K562 (cell line): Measurements from ENCODE around the gene SPINT2.

Source experiments
- CTCF ChIP-seq, 3 experiments: IDR thresholded peaks in 2 of 3; conservative IDR thresholded peaks in 1 of 3; 2 replicates each; pipeline ENCODE4 v1.5.1; 2011 to 2012; ENCODE audit warnings: low read length in 3 of 3, mild to moderate bottlenecking in 3 of 3, control low read depth in 2 of 3, improper control_type of control experiment in 1 of 3, inconsistent platforms in 1 of 3, low read depth in 1 of 3, mixed read lengths in 1 of 3, moderate library complexity in 1 of 3; ENCODE audit not compliant: insufficient read depth in 2 of 3
- E2F4 ChIP-seq: sonication (generic); formaldehyde crosslinking; IDR thresholded peaks from 2 replicates; pipeline ENCODE4 v1.8.0; 2022; ENCODE audit warnings: mild to moderate bottlenecking, low read depth, missing genetic modification reagents
- FOXK1 ChIP-seq: sonication (generic); formaldehyde crosslinking; IDR thresholded peaks from 2 replicates; pipeline ENCODE4 v1.8.0; 2022; ENCODE audit warnings: missing genetic modification reagents, mild to moderate bottlenecking, borderline replicate concordance
- RB1 ChIP-seq: fragments of 450-650 bp; IDR thresholded peaks from 2 replicates; pipeline ENCODE4 v1.6.1; 2017; ENCODE audit warnings: low read depth, mild to moderate bottlenecking
- RFX5 ChIP-seq: IDR thresholded peaks from 2 replicates; pipeline ENCODE4 v1.6.1; 2011; ENCODE audit warnings: low read depth, mild to moderate bottlenecking, improper control_type of control experiment, low read length
- RNF219 ChIP-seq: fragments of 250-450 bp; sonication (Bioruptor Pico); IDR thresholded peaks from 2 replicates; pipeline ENCODE4 v1.5.0; 2022; ENCODE audit warnings: mild to moderate bottlenecking
- SREBF2 ChIP-seq: sonication (generic); formaldehyde crosslinking; IDR thresholded peaks from 2 replicates; pipeline ENCODE4 v1.4.0; 2020; ENCODE audit warnings: mild to moderate bottlenecking, missing genetic modification reagents
- THRAP3 ChIP-seq: fragments of 450-650 bp; IDR thresholded peaks from 2 replicates; pipeline ENCODE4 v1.6.1; 2016; ENCODE audit warnings: mild to moderate bottlenecking, inconsistent platforms, borderline replicate concordance
- USF2 ChIP-seq: sonication (generic); formaldehyde crosslinking; IDR thresholded peaks from 2 replicates; pipeline ENCODE4 v1.5.0; 2020; ENCODE audit warnings: missing genetic modification reagents
- ZFX ChIP-seq: sonication (generic); formaldehyde crosslinking; IDR thresholded peaks from 2 replicates; pipeline ENCODE4 v1.8.0; 2022; ENCODE audit warnings: mild to moderate bottlenecking, missing genetic modification reagents, moderate library complexity
- TF ChIP-seq, protein P1 (sequence below): fragments of 250-450 bp; sonication (Bioruptor Pico); IDR thresholded peaks from 2 replicates; pipeline ENCODE4 v1.5.1; 2021; ENCODE audit warnings: mild to moderate bottlenecking

- no peak for TF ChIP-seq RNF219 (CRISPR knock-in tag)
- TF ChIP-seq ZFX (CRISPR knock-in tag): no peak
- no peak for TF ChIP-seq USF2 (CRISPR knock-in tag)
- TF ChIP-seq RFX5: no peak
- TF ChIP-seq, protein P1, sequence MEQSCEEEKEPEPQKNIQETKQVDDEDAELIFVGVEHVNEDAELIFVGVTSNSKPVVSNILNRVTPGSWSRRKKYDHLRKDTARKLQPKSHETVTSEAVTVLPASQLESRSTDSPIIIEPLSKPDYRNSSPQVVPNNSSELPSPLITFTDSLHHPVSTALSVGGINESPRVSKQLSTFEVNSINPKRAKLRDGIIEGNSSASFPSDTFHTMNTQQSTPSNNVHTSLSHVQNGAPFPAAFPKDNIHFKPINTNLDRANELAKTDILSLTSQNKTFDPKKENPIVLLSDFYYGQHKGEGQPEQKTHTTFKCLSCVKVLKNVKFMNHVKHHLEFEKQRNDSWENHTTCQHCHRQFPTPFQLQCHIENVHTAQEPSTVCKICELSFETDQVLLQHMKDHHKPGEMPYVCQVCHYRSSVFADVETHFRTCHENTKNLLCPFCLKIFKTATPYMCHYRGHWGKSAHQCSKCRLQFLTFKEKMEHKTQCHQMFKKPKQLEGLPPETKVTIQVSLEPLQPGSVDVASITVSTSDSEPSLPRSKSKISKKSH (CRISPR knock-in tag): no peak
- TF ChIP-seq E2F4 (CRISPR knock-in tag): no peak
- TF ChIP-seq THRAP3: no peak
- no peak for TF ChIP-seq RB1
- TF ChIP-seq FOXK1: no peak
- no peak for TF ChIP-seq SREBF2 (CRISPR knock-in tag)
- no peak for TF ChIP-seq CTCF (IDR thresholded peaks at IDR 0.05 in 2 of 3, conservative IDR thresholded peaks at IDR 0.05 in 1 of 3; ENCODE audit: insufficient read depth in 2 of 3, low read depth in 1 of 3, low read length in 3 of 3)
Observed at GRCh38 chr19:38221919-38222830, 42.2 kb upstream of the SPINT2 start.
